MM.1S (cell line): ENCODE results near the gene EFHC2.

Experiments used
- DNase-seq: peaks from one replicate; pipeline ENCODE4 v3.0.0-alpha.2; 2015
- H2AFZ ChIP-seq: fragments of 300-600 bp; sonication (generic); 2 replicates; pipeline ENCODE4 v1.6.0; 2016; ENCODE audit warnings: antibody characterized with exemption, low read length
- H3F3A ChIP-seq: fragments of 300-600 bp; sonication (generic); 2 replicates; pipeline ENCODE4 v1.6.1; 2016; ENCODE audit warnings: mild to moderate bottlenecking, antibody characterized with exemption, low read length, moderate library complexity, mixed read lengths; ENCODE audit not compliant: insufficient read depth
- H3K27ac ChIP-seq: fragments of 300-600 bp; sonication (generic); 2 replicates; pipeline ENCODE4 v1.5.1; 2016; ENCODE audit warnings: mild to moderate bottlenecking, low read length
- H3K27me3 ChIP-seq: fragments of 300-600 bp; sonication (generic); replicated peaks from 2 replicates; pipeline ENCODE4 v1.6.0; 2016; ENCODE audit warnings: low read length; ENCODE audit not compliant: insufficient read depth
- H3K36me3 ChIP-seq: fragments of 300-600 bp; sonication (generic); replicated peaks from 2 replicates; pipeline ENCODE4 v1.6.1; 2016; ENCODE audit warnings: mild to moderate bottlenecking, low read length, mixed read lengths; ENCODE audit not compliant: insufficient read depth
- H3K4me1 ChIP-seq: fragments of 300-600 bp; sonication (generic); 2 replicates; pipeline ENCODE4 v1.6.1; 2016; ENCODE audit warnings: low read length, mixed read lengths
- H3K4me2 ChIP-seq: fragments of 300-600 bp; sonication (generic); 2 replicates; pipeline ENCODE4 v1.6.0; 2016; ENCODE audit warnings: low read depth, low read length
- H3K4me3 ChIP-seq: fragments of 300-600 bp; sonication (generic); 2 replicates; pipeline ENCODE4 v1.5.1; 2016; ENCODE audit warnings: low read length, mixed read lengths
- H3K79me2 ChIP-seq: fragments of 300-600 bp; sonication (generic); 2 replicates; pipeline ENCODE4 v1.6.1; 2016; ENCODE audit warnings: mixed run types, low read length, mixed read lengths
- H3K9ac ChIP-seq: fragments of 300-600 bp; sonication (generic); 2 replicates; pipeline ENCODE4 v1.6.1; 2016; ENCODE audit warnings: low read length, mixed read lengths
- H3K9me2 ChIP-seq: fragments of 300-600 bp; sonication (generic); replicated peaks from 2 replicates; pipeline ENCODE4 v1.6.1; 2016; ENCODE audit warnings: mild to moderate bottlenecking, low read length, mixed read lengths; ENCODE audit not compliant: insufficient read depth
- H3K9me3 ChIP-seq: fragments of 300-600 bp; sonication (generic); replicated peaks from 2 replicates; pipeline ENCODE4 v1.6.1; 2016; ENCODE audit warnings: mild to moderate bottlenecking, low read length, mixed read lengths; ENCODE audit not compliant: insufficient read depth
- H4K20me1 ChIP-seq: fragments of 300-600 bp; sonication (generic); 2 replicates; pipeline ENCODE4 v1.6.1; 2016; ENCODE audit warnings: mild to moderate bottlenecking, low read length, moderate library complexity, mixed read lengths; ENCODE audit not compliant: insufficient read depth
- CTCF ChIP-seq: fragments of 300-600 bp; sonication (generic); IDR thresholded peaks from 2 replicates; pipeline ENCODE4 v1.5.1; 2016; ENCODE audit warnings: antibody characterized with exemption, low read length, mixed read lengths
- EZH2 ChIP-seq: fragments of 300-600 bp; sonication (generic); optimal IDR thresholded peaks from 2 replicates; pipeline ENCODE3; 2017; ENCODE audit warnings: low read depth, mild to moderate bottlenecking, antibody characterized with exemption, low read length, mixed read lengths
- EZH2phosphoT487 ChIP-seq: fragments of 300-600 bp; sonication (generic); IDR thresholded peaks from 2 replicates; pipeline ENCODE4 v1.6.1; 2018; ENCODE audit warnings: antibody characterized with exemption, low read length

The EFHC2 gene

GRCh38 chrX:44280116-44280515 lies 63.4 kb downstream of the EFHC2 start:
- Histone ChIP-seq H3K4me3 (no peak overlapping the region), H3K79me2 (no peaks in the 10 kb centered on the region), H2AFZ (no peak overlapping the region), H3K4me2 (no peak overlapping the region), H3K9ac (no peak overlapping the region), H4K20me1 (no peaks in the 10 kb centered on the region), H3F3A (no peaks in the 10 kb centered on the region), H3K9me3 (no peaks in the 10 kb centered on the region), H3K27me3 (no peaks in the 10 kb centered on the region), H3K27ac (no peak overlapping the region), H3K9me2 (no peaks in the 10 kb centered on the region), H3K4me1 (no peaks in the 10 kb centered on the region), H3K36me3 (no peaks in the 10 kb centered on the region)
- no peak for DNase-seq
- no peak for TF ChIP-seq EZH2
- no peak for TF ChIP-seq EZH2phosphoT487
- no peak for TF ChIP-seq CTCF

GRCh38 chrX:44274096-44274495 lies 69.4 kb downstream of the EFHC2 start:
- Histone ChIP-seq H3K9me2 (no peaks in the 10 kb centered on the region), H3K79me2 (no peaks in the 10 kb centered on the region), H3K9ac (no peak overlapping the region), H3K27ac (no peak overlapping the region), H3F3A (no peaks in the 10 kb centered on the region), H3K4me3 (no peak overlapping the region), H3K27me3 (no peaks in the 10 kb centered on the region), H3K4me2 (no peak overlapping the region), H4K20me1 (no peaks in the 10 kb centered on the region), H2AFZ (no peak overlapping the region), H3K4me1 (no peaks in the 10 kb centered on the region), H3K36me3 (no peaks in the 10 kb centered on the region), H3K9me3 (no peaks in the 10 kb centered on the region)
- DNase-seq, result no peak
- no peak for TF ChIP-seq EZH2
- no peak for TF ChIP-seq EZH2phosphoT487
- no peak for TF ChIP-seq CTCF

- Histone ChIP-seq H3K27ac (no peak overlapping the region), H3K4me2 (no peak overlapping the region)
Observed at GRCh38 chrX:44267861-44268260, 75.6 kb downstream of the EFHC2 start.

More at GRCh38 chrX:44267861-44268260, 75.6 kb downstream of the EFHC2 start:
- Histone ChIP-seq H3K9me2 (no peaks in the 10 kb centered on the region), H3K79me2 (no peaks in the 10 kb centered on the region), H3K4me1 (0 out of 2 replicates have a peak, but pooled peaks cover 3% of the 10 kb centered on the region), H4K20me1 (no peaks in the 10 kb centered on the region), H2AFZ (no peak overlapping the region), H3K4me3 (no peak overlapping the region), H3K36me3 (no peaks in the 10 kb centered on the region), H3F3A (no peaks in the 10 kb centered on the region), H3K27me3 (no peaks in the 10 kb centered on the region), H3K9me3 (no peaks in the 10 kb centered on the region), H3K9ac (no peak overlapping the region)
- no peak for TF ChIP-seq CTCF
- TF ChIP-seq EZH2, result no peak
- no peak for TF ChIP-seq EZH2phosphoT487
- no peak for DNase-seq
